ENCODE results near the gene FMO5. TPM values are rescaled to one million over a fixed set of nuclear protein-coding genes. Genes with fewer than 3 reads are reported as not detected.
A peak's percentile ranks its signal among the peaks of the same experiment; 100 is the strongest.

Gene FMO5
- total and polyA plus RNA-seq, 10 of the 15 experiments (the other 5 are each of a cell fraction or from before 2014, with no cell fraction given): 0.05 to 0.58 (median 0.19) TPM

- TF ChIP-seq PAX5 (IDR thresholded peaks at IDR 0.05; ENCODE audit: borderline replicate concordance, low read depth, low read length): no peak; the same call in 1 of the 2 replicates
- TF ChIP-seq, protein P1, sequence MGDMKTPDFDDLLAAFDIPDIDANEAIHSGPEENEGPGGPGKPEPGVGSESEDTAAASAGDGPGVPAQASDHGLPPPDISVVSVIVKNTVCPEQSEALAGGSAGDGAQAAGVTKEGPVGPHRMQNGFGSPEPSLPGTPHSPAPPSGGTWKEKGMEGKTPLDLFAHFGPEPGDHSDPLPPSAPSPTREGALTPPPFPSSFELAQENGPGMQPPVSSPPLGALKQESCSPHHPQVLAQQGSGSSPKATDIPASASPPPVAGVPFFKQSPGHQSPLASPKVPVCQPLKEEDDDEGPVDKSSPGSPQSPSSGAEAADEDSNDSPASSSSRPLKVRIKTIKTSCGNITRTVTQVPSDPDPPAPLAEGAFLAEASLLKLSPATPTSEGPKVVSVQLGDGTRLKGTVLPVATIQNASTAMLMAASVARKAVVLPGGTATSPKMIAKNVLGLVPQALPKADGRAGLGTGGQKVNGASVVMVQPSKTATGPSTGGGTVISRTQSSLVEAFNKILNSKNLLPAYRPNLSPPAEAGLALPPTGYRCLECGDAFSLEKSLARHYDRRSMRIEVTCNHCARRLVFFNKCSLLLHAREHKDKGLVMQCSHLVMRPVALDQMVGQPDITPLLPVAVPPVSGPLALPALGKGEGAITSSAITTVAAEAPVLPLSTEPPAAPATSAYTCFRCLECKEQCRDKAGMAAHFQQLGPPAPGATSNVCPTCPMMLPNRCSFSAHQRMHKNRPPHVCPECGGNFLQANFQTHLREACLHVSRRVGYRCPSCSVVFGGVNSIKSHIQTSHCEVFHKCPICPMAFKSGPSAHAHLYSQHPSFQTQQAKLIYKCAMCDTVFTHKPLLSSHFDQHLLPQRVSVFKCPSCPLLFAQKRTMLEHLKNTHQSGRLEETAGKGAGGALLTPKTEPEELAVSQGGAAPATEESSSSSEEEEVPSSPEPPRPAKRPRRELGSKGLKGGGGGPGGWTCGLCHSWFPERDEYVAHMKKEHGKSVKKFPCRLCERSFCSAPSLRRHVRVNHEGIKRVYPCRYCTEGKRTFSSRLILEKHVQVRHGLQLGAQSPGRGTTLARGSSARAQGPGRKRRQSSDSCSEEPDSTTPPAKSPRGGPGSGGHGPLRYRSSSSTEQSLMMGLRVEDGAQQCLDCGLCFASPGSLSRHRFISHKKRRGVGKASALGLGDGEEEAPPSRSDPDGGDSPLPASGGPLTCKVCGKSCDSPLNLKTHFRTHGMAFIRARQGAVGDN (IDR thresholded peaks at IDR 0.05): 0 out of 2 replicates have a peak, but pooled peaks have one; percentile 68
- peak; percentile 33; the same call in 1 of the 2 replicates for TF ChIP-seq NFXL1 (IDR thresholded peaks at IDR 0.05; ENCODE audit: borderline replicate concordance)
- TF ChIP-seq BRCA1 (IDR thresholded peaks at IDR 0.05; ENCODE audit: low read depth, low read length): no peak
- TF ChIP-seq, protein P2, sequence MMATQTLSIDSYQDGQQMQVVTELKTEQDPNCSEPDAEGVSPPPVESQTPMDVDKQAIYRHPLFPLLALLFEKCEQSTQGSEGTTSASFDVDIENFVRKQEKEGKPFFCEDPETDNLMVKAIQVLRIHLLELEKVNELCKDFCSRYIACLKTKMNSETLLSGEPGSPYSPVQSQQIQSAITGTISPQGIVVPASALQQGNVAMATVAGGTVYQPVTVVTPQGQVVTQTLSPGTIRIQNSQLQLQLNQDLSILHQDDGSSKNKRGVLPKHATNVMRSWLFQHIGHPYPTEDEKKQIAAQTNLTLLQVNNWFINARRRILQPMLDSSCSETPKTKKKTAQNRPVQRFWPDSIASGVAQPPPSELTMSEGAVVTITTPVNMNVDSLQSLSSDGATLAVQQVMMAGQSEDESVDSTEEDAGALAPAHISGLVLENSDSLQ (IDR thresholded peaks at IDR 0.05): 0 out of 2 replicates have a peak, but pooled peaks have one; percentile 2
- TF ChIP-seq NFYA (IDR thresholded peaks at IDR 0.05; ENCODE audit: borderline replicate concordance, low read depth, low read length): no peak
- peak; percentile 48 for TF ChIP-seq CREB1 (IDR thresholded peaks at IDR 0.05; ENCODE audit: low read depth)
- peak; percentile 24 for TF ChIP-seq E4F1 (IDR thresholded peaks at IDR 0.05; ENCODE audit: borderline replicate concordance, partially characterized antibody)
- TF ChIP-seq SPI1 (IDR thresholded peaks at IDR 0.05; ENCODE audit: borderline replicate concordance, insufficient read depth, low read depth, low read length): no peak
- no peak for TF ChIP-seq GABPA (IDR thresholded peaks at IDR 0.05; ENCODE audit: low read depth)
- TF ChIP-seq NR2C1 (IDR thresholded peaks at IDR 0.05): peak; percentile 71
- TF ChIP-seq CBX5 (IDR thresholded peaks at IDR 0.05; ENCODE audit: low read depth): no peak
- no peak; the same call in 1 of the 2 replicates for TF ChIP-seq ZNF384 (IDR thresholded peaks at IDR 0.05; ENCODE audit: borderline replicate concordance, low read depth, low read length)
- peak; percentile 80 for TF ChIP-seq ZNF24 (IDR thresholded peaks at IDR 0.05)
- peak; percentile 39 for TF ChIP-seq MEF2B (IDR thresholded peaks at IDR 0.05; ENCODE audit: partially characterized antibody, poor library complexity, severe bottlenecking)
- TF ChIP-seq NBN (IDR thresholded peaks at IDR 0.05): peak; percentile 32
- TF ChIP-seq ATF2 (IDR thresholded peaks at IDR 0.05; ENCODE audit: low read length): no peak
- TF ChIP-seq ETV6 (conservative IDR thresholded peaks at IDR 0.05 in 1 of 2, IDR thresholded peaks at IDR 0.05 in 1 of 2; ENCODE audit: borderline replicate concordance in 1 of 2, low read depth in 1 of 2): peak; percentile 40 to 64; a peak in 1 of 4 replicates
- TF ChIP-seq DPF2 (IDR thresholded peaks at IDR 0.05): peak; percentile 82
- no peak for TF ChIP-seq MYC (IDR thresholded peaks at IDR 0.05; ENCODE audit: insufficient read depth, insufficient read length, insufficient replicate concordance, low read length, severe bottlenecking)
Observed at GRCh38 chr1:147172168-147173016, 52.7 kb downstream of the FMO5 start, which contains the start of gene PRKAB2 (continued).

Data from GM12878 (cell line).